Fibroblast of lung (primary cell): ENCODE data around the gene MAPK4. TPM values are rescaled to one million over a fixed set of nuclear protein-coding genes. Genes with fewer than 3 reads are reported as not detected.

Source experiments
- DNase-seq, 2 donors: peaks; one replicate each; pipeline versions ENCODE4 v3.0.0 to v3.0.0-alpha.2; 2010; ENCODE audit warnings: low read depth in 2 of 2
- H2AFZ ChIP-seq: 2 replicates; pipeline ENCODE4 v1.5.1; 2012; ENCODE audit warnings: low read length, control low read depth, inconsistent platforms
- H3K27ac ChIP-seq: 2 replicates; pipeline ENCODE4 v1.5.1; 2011; ENCODE audit warnings: low read length, control low read depth; ENCODE audit not compliant: insufficient read depth
- H3K27me3 ChIP-seq: 2 replicates; pipeline ENCODE4 v1.5.1; 2011; ENCODE audit warnings: mild to moderate bottlenecking, low read length; ENCODE audit not compliant: control insufficient read depth, insufficient read depth
- H3K36me3 ChIP-seq: 2 replicates; pipeline ENCODE4 v1.5.1; 2011; ENCODE audit warnings: low read length; ENCODE audit not compliant: control insufficient read depth, insufficient read depth
- H3K4me1 ChIP-seq: 2 replicates; pipeline ENCODE4 v1.5.1; 2011; ENCODE audit warnings: low read length; ENCODE audit not compliant: control insufficient read depth, insufficient read depth; ENCODE audit errors: extremely low read depth
- H3K4me2 ChIP-seq: 2 replicates; pipeline ENCODE4 v1.5.1; 2011; ENCODE audit warnings: low read length, control low read depth; ENCODE audit not compliant: insufficient read depth; ENCODE audit errors: extremely low read depth
- H3K4me3 ChIP-seq, 4 experiments: fragments of 200-600 bp in 1 of 4; sonication (generic) in 1 of 4; replicated peaks in 1 of 4; 2 replicates each; pipeline ENCODE4 v1.5.1; 2011 to 2016; ENCODE audit warnings: low read length in 4 of 4, low read depth in 3 of 4, mild to moderate bottlenecking in 3 of 4, control low read depth in 2 of 4, inconsistent platforms in 1 of 4, mixed read lengths in 1 of 4; ENCODE audit not compliant: insufficient read depth in 1 of 4; ENCODE audit errors: control extremely low read depth in 1 of 4
- H3K79me2 ChIP-seq: 2 replicates; pipeline ENCODE4 v1.5.1; 2012; ENCODE audit warnings: mild to moderate bottlenecking, low read length, inconsistent platforms; ENCODE audit not compliant: control insufficient read depth, insufficient read depth
- H3K9ac ChIP-seq: 2 replicates; pipeline ENCODE4 v1.5.1; 2011; ENCODE audit warnings: mild to moderate bottlenecking, low read length, control low read depth; ENCODE audit not compliant: insufficient read depth
- H3K9me3 ChIP-seq: 2 replicates; pipeline ENCODE4 v1.5.1; 2012; ENCODE audit warnings: low read depth, low read length; ENCODE audit not compliant: control insufficient read depth, insufficient read depth
- H4K20me1 ChIP-seq: 2 replicates; pipeline ENCODE4 v1.5.1; 2011; ENCODE audit warnings: low read length; ENCODE audit not compliant: control insufficient read depth, insufficient read depth; ENCODE audit errors: extremely low read depth
- EZH2 ChIP-seq: IDR thresholded peaks from 2 replicates; pipeline ENCODE4 v1.5.1; 2012; ENCODE audit warnings: low read length, control low read depth, mild to moderate bottlenecking; ENCODE audit errors: missing control alignments
- polyA plus RNA-seq, 2 donors: library from polyadenylated mRNA; depleted of rRNA in 1 of 2; stranded (reverse) in 1 of 2; unstranded in 1 of 2; fragments of >200 nt; gene quantifications; 2 replicates each; pipeline ENCODE4 v1.2.1, GENCODE V29; 2011 to 2012; ENCODE audit warnings: missing spikeins in 1 of 2
- total RNA-seq: library from RNA; depleted of rRNA; stranded (reverse); fragments of >200 nt; gene quantifications from 2 replicates; pipeline ENCODE4 v1.2.1, GENCODE V29; 2014
- TF ChIP-seq, protein P1 (sequence below), 2 donors: IDR thresholded peaks in 1 of 2; conservative IDR thresholded peaks in 1 of 2; 1 replicate in 1 of 2; 2 replicates in 1 of 2; pipeline ENCODE4 v1.5.1; 2011 to 2012; ENCODE audit warnings: low read length in 2 of 2, control low read depth in 1 of 2, inconsistent platforms in 1 of 2, low read depth in 1 of 2, mild to moderate bottlenecking in 1 of 2

Gene MAPK4
- total and polyA plus RNA-seq, 2 donors (not counting 1 experiment from before 2014, with no cell fraction given), result not detected

GRCh38 chr18:50621366-50621765 is 61.5 kb downstream of the MAPK4 start:
- H3K79me2 ChIP-seq, result no peaks in the 10 kb centered on the region
- H4K20me1 ChIP-seq, result no peaks in the 10 kb centered on the region
- no peaks in the 10 kb centered on the region for H3K9me3 ChIP-seq
- no peak overlapping the region for H3K27ac ChIP-seq
- no peaks in the 10 kb centered on the region for H3K4me1 ChIP-seq
- no peak overlapping the region for H2AFZ ChIP-seq
- no peak overlapping the region for H3K4me2 ChIP-seq
- no peaks in the 10 kb centered on the region for H3K36me3 ChIP-seq
- H3K4me3 ChIP-seq, result no peak overlapping the region
- TF ChIP-seq, protein P1, sequence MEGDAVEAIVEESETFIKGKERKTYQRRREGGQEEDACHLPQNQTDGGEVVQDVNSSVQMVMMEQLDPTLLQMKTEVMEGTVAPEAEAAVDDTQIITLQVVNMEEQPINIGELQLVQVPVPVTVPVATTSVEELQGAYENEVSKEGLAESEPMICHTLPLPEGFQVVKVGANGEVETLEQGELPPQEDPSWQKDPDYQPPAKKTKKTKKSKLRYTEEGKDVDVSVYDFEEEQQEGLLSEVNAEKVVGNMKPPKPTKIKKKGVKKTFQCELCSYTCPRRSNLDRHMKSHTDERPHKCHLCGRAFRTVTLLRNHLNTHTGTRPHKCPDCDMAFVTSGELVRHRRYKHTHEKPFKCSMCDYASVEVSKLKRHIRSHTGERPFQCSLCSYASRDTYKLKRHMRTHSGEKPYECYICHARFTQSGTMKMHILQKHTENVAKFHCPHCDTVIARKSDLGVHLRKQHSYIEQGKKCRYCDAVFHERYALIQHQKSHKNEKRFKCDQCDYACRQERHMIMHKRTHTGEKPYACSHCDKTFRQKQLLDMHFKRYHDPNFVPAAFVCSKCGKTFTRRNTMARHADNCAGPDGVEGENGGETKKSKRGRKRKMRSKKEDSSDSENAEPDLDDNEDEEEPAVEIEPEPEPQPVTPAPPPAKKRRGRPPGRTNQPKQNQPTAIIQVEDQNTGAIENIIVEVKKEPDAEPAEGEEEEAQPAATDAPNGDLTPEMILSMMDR (conservative IDR thresholded peaks at IDR 0.05 in 1 of 2, IDR thresholded peaks at IDR 0.05 in 1 of 2; ENCODE audit: low read depth in 1 of 2, low read length in 2 of 2), result no peak
- TF ChIP-seq EZH2, result no peak
- H3K27me3 ChIP-seq, result no peaks in the 10 kb centered on the region
- H3K9ac ChIP-seq, result no peak overlapping the region
- DNase-seq, result no peak

- Histone ChIP-seq H3K79me2 (no peaks in the 10 kb centered on the region), H3K4me3 (no peak overlapping the region), H3K27ac (no peak overlapping the region), H4K20me1 (no peaks in the 10 kb centered on the region), H3K9me3 (no peaks in the 10 kb centered on the region), H3K4me1 (no peaks in the 10 kb centered on the region), H3K27me3 (no peaks in the 10 kb centered on the region), H2AFZ (no peak overlapping the region), H3K4me2 (no peak overlapping the region), H3K36me3 (no peaks in the 10 kb centered on the region), H3K9ac (no peak overlapping the region)
- no peak for TF ChIP-seq EZH2
- TF ChIP-seq, protein P1 (conservative IDR thresholded peaks at IDR 0.05 in 1 of 2, IDR thresholded peaks at IDR 0.05 in 1 of 2; ENCODE audit: low read depth in 1 of 2, low read length in 2 of 2), result no peak
- DNase-seq, result no peak
Measured at GRCh38 chr18:50622320-50622719, 62.4 kb downstream of the MAPK4 start.

DNA sequence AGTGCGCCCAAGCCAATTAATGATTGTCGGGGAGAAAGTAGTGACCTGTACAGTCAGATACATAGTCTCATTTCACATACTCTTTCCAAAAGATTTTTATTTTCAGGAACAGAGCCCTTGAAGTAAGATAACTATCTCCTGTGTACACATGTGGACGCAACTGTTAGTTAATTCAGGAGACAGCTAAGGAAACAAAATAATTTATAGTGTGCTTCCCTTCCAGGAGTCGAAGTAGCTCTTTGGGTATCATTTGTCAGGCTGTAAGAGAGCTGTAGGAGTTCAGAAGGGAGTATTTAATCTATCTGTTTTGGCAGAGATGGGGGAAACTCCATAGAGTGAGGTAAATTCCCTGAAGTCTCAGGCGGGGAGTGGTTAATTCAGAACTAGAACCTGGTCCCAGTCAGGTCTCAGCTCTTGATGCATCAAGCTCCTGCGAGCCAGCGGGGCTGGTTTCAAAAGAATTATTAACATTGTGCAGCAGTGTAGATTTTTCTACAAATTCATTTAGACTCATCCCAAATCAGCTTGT is 63.0 kb downstream of the MAPK4 start:
- TF ChIP-seq, protein P1 (conservative IDR thresholded peaks at IDR 0.05 in 1 of 2, IDR thresholded peaks at IDR 0.05 in 1 of 2; ENCODE audit: low read depth in 1 of 2, low read length in 2 of 2), result no peak
- TF ChIP-seq EZH2, result no peak
- no peak overlapping the region for H3K27ac ChIP-seq
- no peak for DNase-seq
- H3K9ac ChIP-seq, result no peak overlapping the region
- no peaks in the 10 kb centered on the region for H3K4me1 ChIP-seq
- no peak overlapping the region for H3K4me2 ChIP-seq
- H3K9me3 ChIP-seq, result no peaks in the 10 kb centered on the region
- H2AFZ ChIP-seq, result no peak overlapping the region
- no peak overlapping the region for H3K4me3 ChIP-seq
- no peaks in the 10 kb centered on the region for H4K20me1 ChIP-seq
- H3K79me2 ChIP-seq, result no peaks in the 10 kb centered on the region
- H3K27me3 ChIP-seq, result no peaks in the 10 kb centered on the region
- H3K36me3 ChIP-seq, result no peaks in the 10 kb centered on the region
